HepG2 (cell line): Measurements from ENCODE around the gene HBQ1.

Source experiments
- POLR2A ChIP-seq, 2 experiments: IDR thresholded peaks; 2 replicates each; pipeline ENCODE4 v1.6.1; 2011; ENCODE audit warnings: low read depth in 2 of 2, low read length in 2 of 2, mild to moderate bottlenecking in 1 of 2, moderate library complexity in 1 of 2; ENCODE audit not compliant: insufficient read depth in 1 of 2
- ZNF318 ChIP-seq: sonication (generic); formaldehyde crosslinking; IDR thresholded peaks from 2 replicates; pipeline ENCODE4 v1.4.0; 2020; ENCODE audit warnings: mild to moderate bottlenecking, missing genetic modification reagents
- TF ChIP-seq, protein P1 (sequence below), 2 experiments: sonication (generic) in 1 of 2; formaldehyde crosslinking in 1 of 2; IDR thresholded peaks; 2 replicates each; pipeline versions ENCODE4 v1.4.0 to v1.6.1; 2016 to 2020; ENCODE audit warnings: borderline replicate concordance in 1 of 2, low read depth in 1 of 2, mild to moderate bottlenecking in 1 of 2, missing genetic modification reagents in 1 of 2
- TF ChIP-seq, protein P2 (sequence below): sonication (generic); formaldehyde crosslinking; IDR thresholded peaks from 2 replicates; pipeline ENCODE4 v1.9.0; 2021; ENCODE audit warnings: missing genetic modification reagents, mild to moderate bottlenecking, borderline replicate concordance

DNA sequence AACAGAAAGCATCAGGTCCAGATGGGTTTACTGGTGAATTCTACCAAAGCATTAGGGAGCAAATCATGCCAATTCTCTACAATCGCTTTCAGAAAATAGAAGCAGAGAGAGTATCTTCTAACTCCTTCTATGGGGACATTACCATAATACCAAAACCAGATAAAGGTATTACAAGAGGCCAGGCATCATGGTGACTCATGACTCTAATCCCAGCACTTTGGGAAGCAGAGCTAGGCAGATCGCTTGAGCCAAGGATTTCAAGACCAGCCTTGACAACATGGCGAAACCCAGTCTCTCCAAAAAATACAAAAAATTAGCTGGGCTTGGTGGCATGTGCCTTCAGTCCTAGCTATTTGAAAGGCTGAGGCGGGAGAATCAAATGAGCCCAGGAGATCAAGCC lies 23.0 kb downstream of the HBQ1 start:
- no peak for TF ChIP-seq POLR2A (IDR thresholded peaks at IDR 0.05; ENCODE audit: insufficient read depth in 1 of 2, low read depth in 2 of 2, low read length in 2 of 2)
- TF ChIP-seq, protein P1, sequence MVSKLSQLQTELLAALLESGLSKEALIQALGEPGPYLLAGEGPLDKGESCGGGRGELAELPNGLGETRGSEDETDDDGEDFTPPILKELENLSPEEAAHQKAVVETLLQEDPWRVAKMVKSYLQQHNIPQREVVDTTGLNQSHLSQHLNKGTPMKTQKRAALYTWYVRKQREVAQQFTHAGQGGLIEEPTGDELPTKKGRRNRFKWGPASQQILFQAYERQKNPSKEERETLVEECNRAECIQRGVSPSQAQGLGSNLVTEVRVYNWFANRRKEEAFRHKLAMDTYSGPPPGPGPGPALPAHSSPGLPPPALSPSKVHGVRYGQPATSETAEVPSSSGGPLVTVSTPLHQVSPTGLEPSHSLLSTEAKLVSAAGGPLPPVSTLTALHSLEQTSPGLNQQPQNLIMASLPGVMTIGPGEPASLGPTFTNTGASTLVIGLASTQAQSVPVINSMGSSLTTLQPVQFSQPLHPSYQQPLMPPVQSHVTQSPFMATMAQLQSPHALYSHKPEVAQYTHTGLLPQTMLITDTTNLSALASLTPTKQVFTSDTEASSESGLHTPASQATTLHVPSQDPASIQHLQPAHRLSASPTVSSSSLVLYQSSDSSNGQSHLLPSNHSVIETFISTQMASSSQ (IDR thresholded peaks at IDR 0.05; ENCODE audit: low read depth) = no peak
- TF ChIP-seq, protein P1 (CRISPR knock-in tag; IDR thresholded peaks at IDR 0.05; ENCODE audit: borderline replicate concordance) = no peak
- TF ChIP-seq, protein P2, sequence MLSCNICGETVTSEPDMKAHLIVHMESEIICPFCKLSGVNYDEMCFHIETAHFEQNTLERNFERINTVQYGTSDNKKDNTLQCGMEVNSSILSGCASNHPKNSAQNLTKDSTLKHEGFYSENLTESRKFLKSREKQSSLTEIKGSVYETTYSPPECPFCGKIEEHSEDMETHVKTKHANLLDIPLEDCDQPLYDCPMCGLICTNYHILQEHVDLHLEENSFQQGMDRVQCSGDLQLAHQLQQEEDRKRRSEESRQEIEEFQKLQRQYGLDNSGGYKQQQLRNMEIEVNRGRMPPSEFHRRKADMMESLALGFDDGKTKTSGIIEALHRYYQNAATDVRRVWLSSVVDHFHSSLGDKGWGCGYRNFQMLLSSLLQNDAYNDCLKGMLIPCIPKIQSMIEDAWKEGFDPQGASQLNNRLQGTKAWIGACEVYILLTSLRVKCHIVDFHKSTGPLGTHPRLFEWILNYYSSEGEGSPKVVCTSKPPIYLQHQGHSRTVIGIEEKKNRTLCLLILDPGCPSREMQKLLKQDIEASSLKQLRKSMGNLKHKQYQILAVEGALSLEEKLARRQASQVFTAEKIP (CRISPR knock-in tag) = no peak
- TF ChIP-seq ZNF318 = no peak
